K562 treated with DMSO at 1 percent for 24 hours (cell line): ENCODE data around the gene PLA2G12A. TPM values are rescaled to one million over a fixed set of nuclear protein-coding genes. Genes with fewer than 3 reads are reported as not detected.

Experiments used
- total RNA-seq: library from RNA; unstranded; fragments of 300-600 nt; gene quantifications from 2 replicates; pipeline ENCODE4 v1.2.3, GENCODE V29; 2022; ENCODE audit warnings: low read depth; ENCODE audit not compliant: insufficient read depth

The PLA2G12A gene
- 22.8 and 56.3 TPM in 2 replicates for total RNA-seq

GRCh38 chr4:109729718-109730618 lies at the start of gene PLA2G12A:
Gene PLA2G12A, minus strand, starts transcription at chr4:109730070. Its CDS starts 261 bp downstream, at chr4:109729809.

GRCh38 chr4:109702950-109703663 lies 26.8 kb downstream of the PLA2G12A start, which contains the start of gene CASP6:
Gene CASP6, minus strand, starts transcription at chr4:109703445. Its CDS starts 50 bp downstream, at chr4:109703395.

Other genes with a start within 250 kb of the PLA2G12A start
- 19.9 and 23.9 TPM in 2 replicates for gene MCUB, start 169.8 kb downstream of the PLA2G12A start, total RNA-seq
- 32.2 and 34.0 TPM in 2 replicates for gene CASP6, start 26.6 kb downstream of the PLA2G12A start, total RNA-seq
- gene CFI, start 71.9 kb upstream of the PLA2G12A start, total RNA-seq, result 0.75 and 1.1 TPM in 2 replicates
- 15.3 and 16.1 TPM in 2 replicates for gene GAR1, start 85.7 kb upstream of the PLA2G12A start, total RNA-seq
- not detected in 2 replicates for gene RRH, start 97.9 kb upstream of the PLA2G12A start, total RNA-seq
- gene LRIT3, start 118.0 kb upstream of the PLA2G12A start, total RNA-seq, result not detected in 2 replicates
- gene EGF, start 182.8 kb upstream of the PLA2G12A start, total RNA-seq, result 3.4 and 6.4 TPM in 2 replicates